GM18520 (cell line): ENCODE measurements around the gene GRIA1.
A peak's percentile ranks its signal among the peaks of the same experiment; 100 is the strongest.

Experiments
- ATAC-seq: cut with Tn5 transposase; IDR thresholded peaks from one replicate; pipeline ENCODE4 v1.9.1; 2021; ENCODE audit not compliant: unreplicated experiment

The GRIA1 gene

GRCh38 chr5:153490118-153491037 lies at the start of gene GRIA1:
GRIA1 (plus strand) TSS chr5:153490670.
- ATAC-seq = no peak

DNA sequence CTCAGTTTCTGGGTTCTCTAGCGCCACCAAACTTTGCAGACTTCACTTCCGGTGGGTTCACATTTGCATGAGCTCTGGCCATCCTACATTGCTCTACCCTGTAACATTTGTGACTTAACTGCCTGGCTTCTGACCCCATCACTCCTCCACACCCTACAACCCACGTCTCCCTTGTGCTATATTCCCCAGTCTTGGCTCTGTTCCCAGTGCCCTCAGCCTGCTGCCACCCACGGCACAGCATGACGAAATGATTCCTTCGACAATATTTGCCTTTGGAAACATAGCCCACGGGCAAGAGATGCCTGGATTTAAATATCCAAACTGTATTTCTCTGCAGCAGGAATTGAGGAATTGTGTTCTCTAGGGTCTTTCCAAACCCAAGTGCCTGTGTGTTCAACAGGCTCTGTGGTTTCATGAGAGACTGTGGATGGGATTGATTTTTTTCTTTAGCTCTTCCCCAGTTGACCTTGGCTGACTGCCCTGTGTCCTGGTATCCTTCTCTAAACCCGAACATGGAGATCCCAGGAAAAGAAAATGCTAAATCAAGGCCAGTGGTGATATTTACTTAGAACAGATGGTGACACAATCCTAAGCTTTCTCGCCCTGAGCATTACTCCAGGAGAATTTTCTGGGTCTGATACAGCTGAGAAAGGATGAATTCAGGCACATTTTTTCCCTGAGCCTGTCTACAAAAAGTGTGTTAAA lies 44.4 kb upstream of the GRIA1 start:
- no peak for ATAC-seq

DNA sequence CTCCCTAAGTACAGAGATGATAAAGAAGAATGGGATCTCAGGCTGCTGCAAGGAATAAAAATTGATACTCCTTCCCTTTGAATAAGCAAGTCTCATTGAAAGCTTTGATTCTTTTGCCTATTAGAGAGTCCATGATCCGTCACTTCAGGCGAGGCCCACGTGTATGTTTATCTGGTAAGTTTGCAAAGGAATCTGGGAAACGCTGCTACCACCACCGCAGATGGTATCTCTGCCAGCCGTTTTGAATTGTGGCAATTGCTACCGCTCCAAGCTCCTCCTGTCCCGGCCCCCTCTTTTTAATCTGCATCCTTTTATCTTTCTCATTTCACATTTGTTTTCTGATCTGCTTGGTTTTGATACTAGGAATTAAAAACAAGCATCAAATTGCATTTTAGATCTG lies 42.9 kb upstream of the GRIA1 start:
- ATAC-seq = no peak

DNA sequence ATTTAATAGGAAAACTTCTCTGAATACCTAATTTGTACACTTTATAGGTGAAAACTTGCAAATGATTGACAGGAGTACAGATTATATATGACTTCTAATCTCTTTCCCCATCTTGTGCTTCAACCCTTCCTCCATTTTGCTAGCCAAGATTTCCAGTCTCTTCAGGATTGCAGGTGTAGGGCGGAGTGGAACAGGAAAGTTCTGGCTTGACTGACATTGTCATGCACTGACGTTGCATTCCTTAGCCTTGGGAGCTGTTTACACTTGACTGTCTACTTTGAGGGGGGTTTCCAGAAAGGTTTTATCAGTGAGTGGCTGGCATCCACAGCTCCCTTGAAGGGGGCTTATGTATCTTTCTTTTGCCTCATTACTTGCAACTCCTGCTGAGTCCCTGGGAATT lies 34.1 kb upstream of the GRIA1 start:
- ATAC-seq = no peak

- no peak for ATAC-seq
Observed at GRCh38 chr5:153456993-153457392, 33.5 kb upstream of the GRIA1 start.

- ATAC-seq = no peak
Observed at GRCh38 chr5:153458268-153458667, 32.2 kb upstream of the GRIA1 start.

GRCh38 chr5:153459051-153459743 lies 31.3 kb upstream of the GRIA1 start:
- ATAC-seq = no peak

DNA sequence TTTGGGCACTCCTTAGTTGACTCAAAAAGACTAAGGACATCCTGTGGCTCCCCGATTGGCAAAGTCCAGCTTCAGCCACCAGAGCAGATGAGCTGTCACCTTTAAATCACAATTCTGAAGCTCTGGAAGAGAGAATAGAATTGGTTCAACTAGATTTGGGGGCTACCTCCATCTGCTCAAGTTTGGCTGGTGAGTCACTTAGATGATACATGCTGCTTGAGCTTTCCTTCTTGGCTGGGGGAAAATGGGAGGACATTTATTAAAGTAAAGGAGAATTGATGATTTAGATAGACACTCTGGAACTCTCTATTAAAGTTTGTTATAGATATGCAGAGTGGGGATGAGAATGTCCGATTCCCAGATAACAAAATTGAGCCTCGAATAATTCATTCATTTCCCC lies 30.0 kb upstream of the GRIA1 start:
- no peak for ATAC-seq

GRCh38 chr5:153461341-153461740 lies 29.1 kb upstream of the GRIA1 start:
- ATAC-seq = no peak

DNA sequence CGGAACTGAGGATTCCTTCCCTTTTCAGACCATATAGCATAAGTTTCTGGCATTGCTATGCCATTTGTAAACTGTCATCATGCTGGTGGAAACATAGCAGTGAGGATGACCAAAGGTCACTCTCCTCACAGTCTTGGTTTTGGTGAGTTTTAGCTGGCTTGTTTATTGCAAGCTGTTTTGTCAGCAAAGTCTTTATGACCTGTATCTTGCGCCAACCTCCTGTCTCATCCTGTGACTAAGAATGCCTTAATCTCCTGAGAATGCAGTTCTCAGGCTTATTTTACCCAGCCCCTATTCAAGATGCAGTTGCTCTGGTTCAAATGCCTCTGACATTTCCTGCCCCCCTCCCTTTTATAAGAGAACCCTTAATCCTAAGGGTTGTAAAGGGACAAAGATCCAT lies 26.7 kb upstream of the GRIA1 start:
- no peak for ATAC-seq

GRCh38 chr5:153467546-153467945 lies 22.9 kb upstream of the GRIA1 start:
- no peak for ATAC-seq

GRCh38 chr5:153469423-153469822 lies 21.0 kb upstream of the GRIA1 start:
- ATAC-seq = no peak

DNA sequence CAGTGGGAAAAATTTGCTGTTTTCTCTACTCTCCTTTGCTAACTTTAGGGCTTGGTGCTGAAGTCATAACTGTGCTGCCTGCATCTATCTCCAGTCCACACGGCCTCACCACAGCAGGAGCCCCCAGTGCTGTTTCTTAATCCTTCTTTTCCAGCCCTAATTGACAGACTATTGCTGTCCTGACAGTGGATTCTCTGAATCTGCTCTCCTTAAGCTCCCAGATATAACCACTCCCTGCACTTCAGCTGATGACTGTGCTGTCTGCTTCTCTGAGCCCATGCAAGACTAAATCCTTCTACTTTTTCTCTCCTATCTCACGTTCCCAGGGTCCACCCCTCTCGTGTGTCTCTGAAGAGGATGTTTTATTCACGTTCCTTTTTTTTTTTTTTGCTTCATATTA lies 19.7 kb upstream of the GRIA1 start:
- ATAC-seq = no peak

- ATAC-seq = no peak
Observed at GRCh38 chr5:153476767-153477166, 13.7 kb upstream of the GRIA1 start.

DNA sequence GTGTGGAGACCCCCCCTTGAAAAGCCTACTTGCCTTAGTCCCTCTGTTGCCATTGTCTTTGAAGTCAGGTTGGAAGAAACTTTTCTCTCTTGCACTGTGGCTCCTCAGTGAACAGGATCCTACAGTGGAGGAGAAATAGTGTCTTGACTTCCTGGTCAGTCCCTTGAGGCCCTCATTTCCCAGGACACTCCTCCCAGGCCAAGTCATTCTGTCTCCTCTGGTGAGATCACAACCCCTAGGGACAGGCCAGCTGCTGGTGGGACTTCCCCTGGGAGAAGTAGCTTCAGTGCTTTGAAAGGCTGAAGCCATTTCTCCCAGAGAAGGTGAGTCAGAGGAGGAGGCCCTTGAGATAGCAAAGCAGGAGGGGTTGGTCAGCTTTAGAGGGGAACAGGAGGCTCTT lies 10.1 kb upstream of the GRIA1 start:
- peak; percentile 91 for ATAC-seq

DNA sequence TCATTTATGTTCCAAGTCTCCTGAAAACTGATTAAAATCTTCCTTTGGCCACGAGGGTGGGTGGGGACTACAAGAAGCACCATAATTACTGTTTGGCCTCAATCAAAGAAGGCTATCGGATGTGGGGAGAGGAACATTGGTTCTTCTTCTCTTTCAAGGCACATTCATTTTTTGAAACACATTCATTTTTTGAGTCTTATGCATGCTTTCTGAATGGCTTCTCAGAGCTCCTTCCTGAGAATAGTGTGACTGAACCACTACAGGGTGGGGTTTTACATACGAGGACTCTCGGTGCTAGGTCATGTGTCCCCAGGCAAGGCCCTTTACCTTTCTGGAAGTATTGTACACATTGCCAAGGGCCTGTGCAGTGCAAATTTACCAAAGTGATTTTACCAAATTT lies 7.0 kb upstream of the GRIA1 start:
- no peak for ATAC-seq

DNA sequence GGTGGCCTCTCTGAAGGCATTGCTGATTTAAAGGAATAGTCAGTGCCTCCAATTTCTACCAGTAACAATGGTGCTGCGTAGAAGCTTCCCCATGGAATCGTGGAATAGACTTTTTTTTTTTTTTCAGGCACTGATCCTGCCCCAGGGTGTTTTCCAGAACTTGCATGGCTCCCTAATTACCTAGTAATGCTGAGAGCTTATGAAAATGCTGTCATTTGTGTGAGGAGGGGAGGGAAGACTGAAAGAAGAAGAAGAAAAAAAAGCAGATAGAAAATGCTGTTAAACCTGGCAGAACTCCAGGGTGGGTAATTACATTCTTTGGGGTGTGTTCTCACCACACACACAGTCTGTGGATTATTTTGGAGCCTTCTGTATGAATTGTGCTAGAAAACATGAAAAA lies 4.8 kb upstream of the GRIA1 start:
- ATAC-seq = no peak

GRCh38 chr5:153486771-153487170 lies 3.7 kb upstream of the GRIA1 start:
- no peak for ATAC-seq

DNA sequence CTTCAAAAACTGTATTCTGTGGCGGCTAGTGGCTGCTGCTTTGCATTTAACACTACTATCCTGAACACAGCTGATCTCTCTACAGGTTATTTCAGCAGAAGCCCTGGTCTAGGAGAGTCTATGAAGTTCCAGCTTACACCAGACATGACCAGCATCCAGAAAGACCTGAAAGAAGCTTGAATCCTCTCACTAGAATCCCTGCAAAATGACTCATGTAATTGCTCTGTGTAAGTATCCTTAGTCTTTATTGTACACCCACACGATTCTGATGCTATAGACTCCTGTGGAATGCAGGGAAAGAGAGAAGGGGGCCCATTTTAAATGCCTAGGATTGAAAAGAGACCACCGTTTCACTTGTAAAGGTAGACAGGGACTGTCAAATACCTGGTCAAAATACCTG lies 859 bp upstream of the GRIA1 start:
- ATAC-seq = no peak

GRCh38 chr5:153491038-153491744 lies 721 bp downstream of the GRIA1 start:
- no peak for ATAC-seq

DNA sequence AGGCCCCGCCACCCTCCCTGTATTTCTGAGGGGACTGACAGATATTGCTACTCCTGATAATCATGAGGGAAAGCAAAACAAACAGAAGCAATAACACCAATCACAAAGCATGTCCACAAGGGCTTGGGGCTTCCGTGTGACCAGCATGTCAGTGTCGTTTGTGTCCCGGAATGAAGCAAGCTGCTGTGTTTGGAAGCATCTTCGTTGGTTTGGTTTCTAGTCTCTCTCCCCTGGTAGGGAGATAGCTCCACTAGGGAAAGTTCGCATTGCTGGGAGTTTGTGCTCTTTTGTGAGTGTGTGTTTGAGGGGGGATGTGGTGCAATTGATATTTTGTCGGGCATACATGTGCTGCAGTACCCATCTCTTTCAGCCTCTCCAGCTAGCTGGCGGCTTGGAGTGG lies 1.4 kb downstream of the GRIA1 start:
- no peak for ATAC-seq
